Glomerular visceral epithelial cell (primary cell): ENCODE results near the gene ANKFY1.

Source experiments
- DNase-seq: peaks from one replicate; pipeline ENCODE4 v3.0.0-alpha.2; 2016; ENCODE audit errors: extremely low spot score

The ANKFY1 gene

GRCh38 chr17:4180791-4181190 is 83.0 kb downstream of the ANKFY1 start:
- no peak for DNase-seq

DNA sequence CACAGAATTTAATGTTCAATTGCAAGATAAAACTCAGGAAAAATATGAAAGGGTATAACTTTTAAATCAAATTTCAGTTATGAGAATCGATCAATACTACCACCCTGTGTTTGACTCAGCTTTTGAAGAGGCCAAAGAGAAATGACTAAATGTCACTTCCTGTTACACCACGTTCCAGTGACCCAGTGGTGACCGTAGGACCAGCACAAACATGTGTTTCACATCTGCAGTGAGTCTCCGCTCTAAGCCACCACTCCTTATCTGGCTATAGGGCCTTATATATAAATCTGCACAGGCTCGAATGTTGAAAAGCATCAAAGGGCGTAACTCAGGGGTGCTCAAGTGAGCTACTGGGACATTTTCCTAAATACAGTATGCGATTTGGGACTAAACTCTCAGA is 84.7 kb downstream of the ANKFY1 start:
- no peak for DNase-seq

DNA sequence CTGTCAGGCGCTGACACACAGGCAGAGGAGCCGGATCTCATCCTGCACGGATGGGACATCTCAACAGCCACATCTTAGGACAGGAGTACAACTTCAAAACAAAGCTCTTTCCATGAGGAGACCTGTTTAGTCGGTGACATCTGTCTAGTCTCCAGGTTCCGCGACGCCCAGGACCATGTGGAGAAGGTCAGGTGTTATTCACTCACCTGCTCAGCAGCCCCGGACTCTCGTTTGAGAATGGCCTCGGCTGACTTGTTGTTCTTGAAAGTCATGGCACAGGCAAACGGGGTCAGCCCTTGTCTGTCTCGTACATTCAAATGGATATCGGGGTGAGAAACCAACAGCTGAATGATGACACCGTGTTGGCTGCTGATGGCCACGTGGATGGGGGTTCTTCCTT is 85.1 kb downstream of the ANKFY1 start:
- DNase-seq, result no peak

DNA sequence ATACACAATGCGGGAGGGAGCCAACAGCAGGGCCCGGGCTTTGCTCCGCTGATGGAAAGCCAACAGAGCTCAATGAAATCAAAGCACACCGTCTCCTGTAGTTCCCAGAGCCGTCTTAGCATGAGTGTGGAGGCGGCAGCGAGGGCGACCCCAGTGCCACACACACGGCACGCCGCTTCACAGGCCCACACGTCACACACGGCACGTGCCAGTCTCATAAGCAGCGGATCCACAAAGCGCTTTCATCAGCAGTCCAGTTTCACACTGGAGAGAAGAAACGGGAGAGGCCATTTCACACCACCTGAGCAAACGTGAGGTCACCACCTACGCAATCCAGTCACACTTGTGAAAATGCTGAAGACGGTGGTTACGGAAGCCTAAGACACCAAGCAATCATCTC is 86.0 kb downstream of the ANKFY1 start:
- DNase-seq, result no peak

GRCh38 chr17:4176808-4177472 is 86.8 kb downstream of the ANKFY1 start:
- DNase-seq, result no peak

DNA sequence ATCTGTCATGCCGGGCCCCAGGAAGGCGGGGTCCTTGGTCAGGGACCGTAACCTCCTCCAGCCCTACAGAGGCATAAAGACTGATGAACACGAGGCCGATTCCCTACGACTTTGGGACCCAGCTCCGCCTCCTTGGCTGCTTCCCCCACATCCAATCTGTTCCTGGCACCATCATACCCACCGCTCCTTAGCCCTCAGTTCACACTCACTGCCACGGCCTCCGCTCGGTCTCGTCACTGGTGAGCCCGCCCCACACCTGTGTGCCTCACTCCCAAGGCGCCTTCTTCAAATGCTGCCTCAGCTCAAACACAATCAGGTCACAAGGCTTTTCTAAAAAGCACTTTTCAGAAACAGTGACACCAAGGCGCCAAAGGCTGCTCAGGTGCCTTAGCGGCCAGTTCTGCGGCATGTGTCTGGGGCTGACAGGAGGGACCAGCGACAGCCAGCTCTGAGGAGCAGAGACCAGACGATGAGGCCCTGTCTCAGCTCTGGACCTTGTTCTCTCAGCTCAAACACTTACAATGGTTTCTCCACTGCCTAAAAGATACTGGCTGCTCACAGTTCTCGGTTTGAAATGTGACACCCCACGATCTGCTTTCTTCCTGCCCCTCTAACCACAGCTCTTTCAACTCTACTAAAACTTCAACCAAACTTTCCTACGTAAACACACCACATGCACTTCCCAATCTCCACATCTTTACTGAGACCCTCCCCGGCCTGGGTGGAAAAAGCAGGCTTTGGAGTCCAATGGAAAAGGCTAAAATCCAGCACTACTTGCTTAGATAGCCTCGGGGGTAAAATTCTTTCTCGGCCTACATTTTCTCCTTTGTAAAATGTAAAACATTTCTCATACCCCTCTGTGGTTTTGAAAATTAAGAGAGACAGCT is 87.6 kb downstream of the ANKFY1 start:
- no peak for DNase-seq

DNA sequence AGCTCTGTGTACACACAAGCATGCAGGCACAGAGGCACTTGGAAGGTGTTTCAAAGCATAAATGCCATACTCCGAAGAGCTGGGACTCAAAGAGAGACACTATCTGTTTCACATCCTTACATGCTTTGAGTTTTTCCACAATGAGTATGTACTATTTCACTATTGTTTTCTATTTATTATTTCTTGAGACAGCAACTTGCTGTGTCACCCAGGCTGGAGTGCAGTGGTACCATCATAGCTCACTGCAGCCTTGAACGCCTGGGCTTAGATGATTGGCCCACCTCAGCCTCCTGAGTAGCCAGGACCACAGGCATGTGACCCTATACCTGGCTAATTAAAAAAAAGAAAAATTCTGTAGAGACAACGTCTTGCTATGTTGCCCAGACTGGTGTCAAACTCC is 89.2 kb downstream of the ANKFY1 start:
- no peak for DNase-seq

GRCh38 chr17:4173781-4174180 is 90.0 kb downstream of the ANKFY1 start:
- DNase-seq, result no peak

GRCh38 chr17:4172356-4172755 is 91.4 kb downstream of the ANKFY1 start:
- no peak for DNase-seq

DNA sequence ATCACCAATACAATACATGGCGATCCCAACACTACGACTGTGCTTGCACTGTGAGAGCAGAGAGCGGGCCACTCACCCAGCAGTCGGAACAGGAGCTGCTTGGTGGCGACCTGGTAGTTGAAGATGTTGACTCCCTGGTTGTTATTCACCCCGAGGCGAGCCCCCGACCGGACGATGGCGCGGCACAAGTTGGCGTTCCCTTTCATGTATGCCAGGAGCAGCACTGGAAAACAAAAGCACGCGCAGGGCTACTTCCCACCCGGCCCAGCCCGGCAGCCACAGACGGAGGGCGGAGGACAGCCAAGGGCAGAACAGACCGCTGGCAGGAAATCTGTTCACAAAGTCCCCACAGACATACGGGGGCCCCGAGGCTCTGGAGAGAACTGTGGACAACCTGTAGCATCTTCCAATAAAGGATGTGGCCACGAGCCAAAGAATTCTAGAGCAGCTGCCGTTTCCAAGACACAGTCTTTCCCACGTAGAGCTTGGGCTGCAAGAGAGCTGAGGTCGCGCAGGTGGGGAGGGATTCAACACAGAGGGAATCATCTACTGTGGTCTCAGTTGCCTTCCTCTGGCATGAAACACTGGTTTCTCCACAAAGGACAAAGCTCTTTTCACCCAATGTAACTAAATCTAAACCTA is 93.0 kb downstream of the ANKFY1 start:
- DNase-seq, result no peak

GRCh38 chr17:4167786-4168185 is 96.0 kb downstream of the ANKFY1 start:
- DNase-seq, result no peak

GRCh38 chr17:4166419-4166818 is 97.4 kb downstream of the ANKFY1 start:
- DNase-seq, result no peak

GRCh38 chr17:4165301-4166010 is 98.3 kb downstream of the ANKFY1 start:
- no peak for DNase-seq

DNA sequence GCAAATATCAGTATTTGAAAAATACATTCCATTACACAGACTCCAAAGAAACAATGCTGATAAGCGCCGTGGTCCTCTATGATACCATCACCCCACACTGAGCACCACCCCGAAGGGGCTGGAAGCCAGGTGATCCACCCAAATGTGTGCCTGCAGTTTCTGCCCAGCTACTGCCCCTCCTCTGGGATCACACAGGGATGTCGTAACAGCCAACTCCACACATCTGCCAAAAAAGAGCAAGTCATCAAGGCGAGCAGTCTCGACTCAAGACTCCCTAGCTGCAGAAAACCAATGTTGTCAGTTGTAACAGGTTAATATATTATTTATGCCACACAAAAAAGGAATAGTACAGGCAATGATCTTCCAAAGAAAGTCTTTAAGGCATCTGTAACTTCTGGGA is 99.8 kb downstream of the ANKFY1 start:
- no peak for DNase-seq

DNA sequence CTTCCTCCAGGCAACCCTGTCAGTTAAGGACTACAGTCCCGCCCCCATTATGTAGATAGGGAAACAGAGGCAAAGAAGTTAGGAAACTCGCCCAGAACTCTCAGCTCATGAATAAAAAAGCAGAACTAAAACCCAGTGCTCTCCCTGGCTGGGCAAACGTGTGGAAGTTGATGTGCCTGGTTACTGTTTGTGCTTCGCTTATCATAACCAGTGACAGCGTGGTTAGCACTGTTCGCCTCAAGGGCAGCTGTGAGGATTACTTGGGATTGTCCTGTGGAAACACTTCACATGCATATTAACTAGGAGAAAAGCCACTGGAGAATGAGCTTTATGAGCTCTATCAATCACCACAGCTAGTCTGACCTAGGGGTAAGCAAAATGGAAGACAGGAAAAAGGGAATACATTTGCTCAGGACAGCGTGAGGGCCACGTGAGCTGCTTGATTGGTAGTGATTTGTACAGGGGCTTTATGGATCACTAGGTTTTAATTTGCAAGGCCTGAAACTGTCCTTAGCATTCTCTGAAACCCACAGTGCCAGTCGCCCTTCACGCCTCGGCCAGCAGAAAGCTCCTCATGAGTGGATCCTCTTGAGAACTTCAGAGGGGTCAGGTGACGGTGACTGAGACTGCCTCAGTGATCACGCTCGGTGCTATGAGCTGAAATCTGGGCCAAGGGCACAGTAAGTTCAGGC is 100.9 kb downstream of the ANKFY1 start:
- DNase-seq, result no peak

GRCh38 chr17:4162321-4162720 is 101.5 kb downstream of the ANKFY1 start:
- no peak for DNase-seq

DNA sequence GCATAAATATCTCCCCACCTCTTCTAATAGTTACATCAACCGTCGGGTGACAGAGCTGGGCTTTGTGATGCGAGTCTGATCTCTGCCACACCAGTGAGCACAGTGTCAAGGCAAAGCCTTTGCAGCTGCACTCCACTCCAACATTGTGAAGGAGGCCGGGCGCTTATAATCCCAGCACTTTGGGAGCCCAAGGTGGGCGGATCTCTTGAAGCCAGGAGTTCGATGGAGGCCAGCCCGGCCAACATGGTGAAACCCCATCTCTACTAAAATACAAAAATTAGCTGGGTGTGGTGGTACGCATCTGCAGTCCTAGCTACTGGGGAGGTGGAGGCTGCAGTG is 101.8 kb downstream of the ANKFY1 start:
- DNase-seq, result no peak

- peak; percentile 33 for DNase-seq
Measured at GRCh38 chr17:4161192-4161966, 102.4 kb downstream of the ANKFY1 start.

DNA sequence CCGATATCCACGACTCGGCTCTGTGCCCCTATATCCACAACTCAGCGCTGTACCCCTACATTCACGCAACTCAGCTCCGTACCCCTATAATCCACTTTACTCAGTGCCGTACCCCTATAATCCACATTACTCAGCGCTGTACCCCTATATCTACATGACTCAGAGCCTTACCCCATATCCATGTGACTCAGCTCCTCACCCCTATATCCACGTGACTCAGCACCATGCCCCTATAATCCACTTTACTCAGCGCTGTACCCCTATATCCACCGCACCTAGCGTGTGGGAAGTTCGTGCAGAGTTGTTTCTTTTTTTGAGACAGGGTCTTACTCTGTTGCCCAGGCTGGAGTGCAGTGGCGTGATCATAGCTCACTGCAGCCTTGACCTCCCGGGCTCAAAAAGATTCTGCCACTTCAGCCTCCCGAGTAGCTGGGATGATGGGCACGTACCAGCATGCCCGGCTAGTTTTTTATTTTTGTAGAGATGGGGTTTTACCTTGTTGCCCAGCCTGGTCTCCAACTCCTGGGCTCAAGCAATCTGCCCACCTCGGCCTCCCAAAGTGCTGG is 103.4 kb downstream of the ANKFY1 start:
- no peak for DNase-seq

DNA sequence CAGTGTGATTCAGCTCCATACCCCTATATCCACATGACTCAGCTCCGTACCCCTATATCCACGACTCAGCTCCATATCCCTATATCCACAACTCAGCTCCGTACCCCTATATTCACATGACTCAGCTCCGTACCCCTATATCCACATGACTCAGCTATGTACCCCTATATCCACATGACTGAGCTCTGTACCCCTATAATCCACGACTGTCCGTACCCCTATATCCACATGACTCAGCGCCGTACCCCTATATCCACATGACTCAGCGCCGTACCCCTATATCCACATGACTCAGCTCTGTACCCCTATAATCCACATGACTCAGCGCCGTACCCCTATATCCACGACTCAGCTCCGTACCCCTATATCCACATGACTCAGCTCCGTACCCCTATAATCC is 104.0 kb downstream of the ANKFY1 start:
- DNase-seq, result no peak
